Keratinocyte (primary cell): Measurements from ENCODE around the gene TMEM39A. TPM values are rescaled to one million over a fixed set of nuclear protein-coding genes. Genes with fewer than 3 reads are reported as not detected.

Source experiments
- DNase-seq: peaks from one replicate; pipeline ENCODE4 v3.0.0-alpha.2; 2011; ENCODE audit warnings: low read depth, missing footprints, low spot score
- FAIRE-seq: peaks from 2 replicates; lab custom pipeline; 2011; peaks lifted over from hg19 to GRCh38; lab: Jason Lieb, UNC
- H2AFZ ChIP-seq: 2 replicates; pipeline ENCODE4 v1.6.0; 2012; ENCODE audit warnings: low read length, control low read depth, inconsistent platforms; ENCODE audit not compliant: control insufficient read depth
- H3K27ac ChIP-seq: 2 replicates; pipeline ENCODE4 v1.5.1; 2011; ENCODE audit warnings: low read length; ENCODE audit not compliant: control insufficient read depth, insufficient read depth
- H3K27me3 ChIP-seq: 3 replicates; pipeline ENCODE4 v1.6.0; 2011; ENCODE audit warnings: low read length; ENCODE audit not compliant: control insufficient read depth, insufficient read depth; ENCODE audit errors: extremely low read depth
- H3K36me3 ChIP-seq, 2 experiments: 2 replicates in 1 of 2; 3 replicates in 1 of 2; pipeline ENCODE4 v1.5.1; 2011; ENCODE audit warnings: low read length in 2 of 2, mild to moderate bottlenecking in 1 of 2; ENCODE audit not compliant: control insufficient read depth in 2 of 2, insufficient read depth in 2 of 2; ENCODE audit errors: extremely low read depth in 1 of 2
- H3K4me1 ChIP-seq: 3 replicates; pipeline ENCODE4 v1.5.1; 2011; ENCODE audit warnings: low read length; ENCODE audit not compliant: control insufficient read depth, insufficient read depth; ENCODE audit errors: extremely low read depth
- H3K4me2 ChIP-seq: 3 replicates; pipeline ENCODE4 v1.6.0; 2011; ENCODE audit warnings: low read depth, low read length; ENCODE audit not compliant: control insufficient read depth, insufficient read depth; ENCODE audit errors: extremely low read depth
- H3K4me3 ChIP-seq, 3 experiments: fragments of 200-600 bp in 1 of 3; sonication (generic) in 1 of 3; 2 replicates in 2 of 3; 3 replicates in 1 of 3; pipeline ENCODE4 v1.5.1; 2011 to 2016; ENCODE audit warnings: low read length in 3 of 3, mild to moderate bottlenecking in 3 of 3, control low read depth in 2 of 3, inconsistent platforms in 1 of 3, low read depth in 1 of 3, mixed read lengths in 1 of 3, mixed run types in 1 of 3, moderate library complexity in 1 of 3; ENCODE audit not compliant: control insufficient read depth in 2 of 3, insufficient read depth in 2 of 3; ENCODE audit errors: extremely low read depth in 1 of 3
- H3K79me2 ChIP-seq: 2 replicates; pipeline ENCODE4 v1.6.0; 2012; ENCODE audit warnings: low read length; ENCODE audit not compliant: control insufficient read depth, insufficient read depth
- H3K9ac ChIP-seq: 3 replicates; pipeline ENCODE4 v1.6.0; 2011; ENCODE audit warnings: low read length; ENCODE audit not compliant: control insufficient read depth, insufficient read depth; ENCODE audit errors: extremely low read depth
- H3K9me1 ChIP-seq: 3 replicates; pipeline ENCODE4 v1.6.0; 2011; ENCODE audit warnings: low read length; ENCODE audit not compliant: control insufficient read depth, insufficient read depth; ENCODE audit errors: extremely low read depth
- H3K9me3 ChIP-seq: 2 replicates; pipeline ENCODE4 v1.5.1; 2012; ENCODE audit warnings: low read depth, low read length; ENCODE audit not compliant: control insufficient read depth
- H4K20me1 ChIP-seq: 3 replicates; pipeline ENCODE4 v1.6.0; 2011; ENCODE audit warnings: low read length; ENCODE audit not compliant: control insufficient read depth, insufficient read depth; ENCODE audit errors: extremely low read depth
- CTCF ChIP-seq, 3 experiments: IDR thresholded peaks in 1 of 3; conservative IDR thresholded peaks in 1 of 3; optimal IDR thresholded peaks in 1 of 3; 2 replicates in 2 of 3; 3 replicates in 1 of 3; pipeline versions ENCODE3 to v1.5.1; 2011; ENCODE audit warnings: low read length in 3 of 3, mild to moderate bottlenecking in 3 of 3, moderate library complexity in 2 of 3, control low read depth in 1 of 3, inconsistent platforms in 1 of 3; ENCODE audit not compliant: insufficient read depth in 2 of 3; ENCODE audit errors: extremely low read depth in 1 of 3
- EZH2 ChIP-seq: IDR thresholded peaks from one replicate; pipeline ENCODE4 v1.6.1; 2012; ENCODE audit warnings: inconsistent platforms, mild to moderate bottlenecking, low read length, moderate library complexity
- dilution Hi-C: fragments of 300-500 bp; cut with MboI; formaldehyde crosslinking; loops from one replicate; pipeline ENCODE4 v1.7.0; 2020; ENCODE audit warnings: low sequenced_read_pairs; ENCODE audit not compliant: extremely low pct_ligation_motif_present
- polyA plus RNA-seq, 5 experiments: library from polyadenylated mRNA; depleted of rRNA in 3 of 5; stranded (reverse) in 3 of 5; stranded (forward) in 1 of 5; unstranded in 1 of 5; fragments of >200 nt; gene quantifications; 1 replicate in 1 of 5; 2 replicates in 3 of 5; 3 replicates in 1 of 5; pipeline versions ENCODE4 v1.2.1 to v1.2.3, GENCODE V29; 2011 to 2012; ENCODE audit warnings: missing spikeins in 2 of 5, low read depth in 1 of 5, low replicate concordance in 1 of 5

The TMEM39A gene
- polyA plus RNA-seq, 1 donor (not counting 4 experiments of a cell fraction or from before 2014, with no cell fraction given): 26.3 TPM

GRCh38 chr3:119409844-119410243 is 53.6 kb downstream of the TMEM39A start:
- Histone ChIP-seq H3K79me2 (no peaks in the 10 kb centered on the region), H3K9ac (no peak overlapping the region), H3K36me3 (no peaks in the 10 kb centered on the region), H3K4me2 (no peak overlapping the region), H3K9me1 (no peaks in the 10 kb centered on the region), H3K4me1 (no peaks in the 10 kb centered on the region), H3K27me3 (no peaks in the 10 kb centered on the region), H3K27ac (no peak overlapping the region), H3K4me3 (no peak overlapping the region), H2AFZ (no peak overlapping the region), H4K20me1 (no peaks in the 10 kb centered on the region), H3K9me3 (no peaks in the 10 kb centered on the region)
- DNase-seq: no peak
- no peak for FAIRE-seq
- dilution Hi-C loops: no loop called here
- TF ChIP-seq EZH2: no peak
- TF ChIP-seq CTCF (optimal IDR thresholded peaks at IDR 0.05 in 1 of 3, IDR thresholded peaks at IDR 0.05 in 1 of 3, conservative IDR thresholded peaks at IDR 0.05 in 1 of 3; ENCODE audit: extremely low read depth in 1 of 3, insufficient read depth in 2 of 3, low read length in 3 of 3): no peak

GRCh38 chr3:119408243-119408950 is 55.0 kb downstream of the TMEM39A start:
- TF ChIP-seq CTCF (optimal IDR thresholded peaks at IDR 0.05 in 1 of 3, IDR thresholded peaks at IDR 0.05 in 1 of 3, conservative IDR thresholded peaks at IDR 0.05 in 1 of 3; ENCODE audit: extremely low read depth in 1 of 3, insufficient read depth in 2 of 3, low read length in 3 of 3) (no peak), EZH2 (no peak)
- Histone ChIP-seq H3K4me2 (no peak overlapping the region), H3K9ac (no peak overlapping the region), H3K9me1 (no peaks in the 10 kb centered on the region), H3K4me3 (no peak overlapping the region), H3K9me3 (no peaks in the 10 kb centered on the region), H4K20me1 (no peaks in the 10 kb centered on the region), H3K79me2 (no peaks in the 10 kb centered on the region), H3K36me3 (no peaks in the 10 kb centered on the region), H3K4me1 (no peaks in the 10 kb centered on the region), H2AFZ (no peak overlapping the region), H3K27ac (no peak overlapping the region), H3K27me3 (no peaks in the 10 kb centered on the region)
- FAIRE-seq (no peak), DNase-seq (no peak)
- dilution Hi-C loops: no loop called here
